SU-DHL-6 (cell line): ENCODE data around the gene STPG2.

Experiments
- H2AFZ ChIP-seq: fragments of 200-600 bp; sonication (generic); 2 replicates; pipeline ENCODE4 v1.6.1; 2014; ENCODE audit warnings: low read depth, mild to moderate bottlenecking, moderate library complexity, mixed read lengths, antibody characterized with exemption, low read length; ENCODE audit not compliant: severe bottlenecking
- H3F3A ChIP-seq: fragments of 200-600 bp; shearing (Covaris generic); 2 replicates; pipeline ENCODE4 v1.6.0; 2016; ENCODE audit warnings: antibody characterized with exemption, mild to moderate bottlenecking; ENCODE audit not compliant: insufficient read depth
- H3K27ac ChIP-seq: fragments of 200-600 bp; sonication (generic); 2 replicates; pipeline ENCODE4 v1.5.1; 2016; ENCODE audit warnings: low read depth, mild to moderate bottlenecking, low read length, moderate library complexity, mixed read lengths
- H3K27me3 ChIP-seq: fragments of 200-600 bp; sonication (generic), shearing (Covaris generic); 2 replicates; pipeline ENCODE4 v1.6.0; 2014; ENCODE audit warnings: mild to moderate bottlenecking, low read length
- H3K36me3 ChIP-seq: fragments of 200-600 bp; sonication (generic); 2 replicates; pipeline ENCODE4 v1.6.1; 2014; ENCODE audit warnings: mild to moderate bottlenecking, low read length, mixed read lengths
- H3K4me2 ChIP-seq: fragments of 300-600, 200-600 bp; shearing (Covaris generic), sonication (generic); 2 replicates; pipeline ENCODE4 v1.6.0; 2014; ENCODE audit warnings: low read length, low read depth, mild to moderate bottlenecking; ENCODE audit not compliant: poor library complexity, severe bottlenecking
- H3K4me3 ChIP-seq: fragments of 200-600 bp; sonication (generic); 2 replicates; pipeline ENCODE4 v1.5.1; 2014; ENCODE audit warnings: antibody characterized with exemption, low read length, mild to moderate bottlenecking, mixed read lengths; ENCODE audit not compliant: insufficient read depth, poor library complexity, severe bottlenecking
- H3K79me2 ChIP-seq: fragments of 200-600 bp; sonication (generic); 2 replicates; pipeline ENCODE4 v1.6.1; 2014; ENCODE audit warnings: mild to moderate bottlenecking, low read length, moderate library complexity; ENCODE audit not compliant: insufficient read depth
- H3K9ac ChIP-seq: fragments of 200-600 bp; sonication (generic); 2 replicates; pipeline ENCODE4 v1.7.0; 2014; ENCODE audit warnings: mild to moderate bottlenecking, low read length
- H3K9me2 ChIP-seq: fragments of 200-600 bp; sonication (generic); replicated peaks from 2 replicates; pipeline ENCODE4 v1.6.1; 2014; ENCODE audit warnings: low read length; ENCODE audit not compliant: insufficient read depth
- H3K9me3 ChIP-seq: fragments of 200-600 bp; sonication (generic); 2 replicates; pipeline ENCODE4 v1.6.1; 2014; ENCODE audit warnings: low read length, mixed read lengths; ENCODE audit not compliant: insufficient read depth
- H4K20me1 ChIP-seq: fragments of 200-600 bp; sonication (generic); 2 replicates; pipeline ENCODE4 v1.6.1; 2014; ENCODE audit warnings: low read depth, mild to moderate bottlenecking, antibody characterized with exemption, low read length, moderate library complexity, mixed read lengths
- EZH2phosphoT487 ChIP-seq: fragments of 200-600 bp; sonication (generic), shearing (Covaris generic); conservative IDR thresholded peaks from 2 replicates; pipeline ENCODE4 v1.6.1; 2018; ENCODE audit warnings: mild to moderate bottlenecking, antibody characterized with exemption, low read length, moderate library complexity, mixed read lengths
- TF ChIP-seq, protein P1 (sequence below): fragments of 200-600 bp; sonication (generic); IDR thresholded peaks from one replicate; pipeline ENCODE4 v1.5.1; 2017; ENCODE audit warnings: antibody characterized with exemption, mild to moderate bottlenecking, low read length, moderate library complexity; ENCODE audit not compliant: insufficient read depth, poor library complexity, severe bottlenecking

Gene STPG2

GRCh38 chr4:98098764-98099163 lies 44.5 kb downstream of the STPG2 start:
- TF ChIP-seq, protein P1, sequence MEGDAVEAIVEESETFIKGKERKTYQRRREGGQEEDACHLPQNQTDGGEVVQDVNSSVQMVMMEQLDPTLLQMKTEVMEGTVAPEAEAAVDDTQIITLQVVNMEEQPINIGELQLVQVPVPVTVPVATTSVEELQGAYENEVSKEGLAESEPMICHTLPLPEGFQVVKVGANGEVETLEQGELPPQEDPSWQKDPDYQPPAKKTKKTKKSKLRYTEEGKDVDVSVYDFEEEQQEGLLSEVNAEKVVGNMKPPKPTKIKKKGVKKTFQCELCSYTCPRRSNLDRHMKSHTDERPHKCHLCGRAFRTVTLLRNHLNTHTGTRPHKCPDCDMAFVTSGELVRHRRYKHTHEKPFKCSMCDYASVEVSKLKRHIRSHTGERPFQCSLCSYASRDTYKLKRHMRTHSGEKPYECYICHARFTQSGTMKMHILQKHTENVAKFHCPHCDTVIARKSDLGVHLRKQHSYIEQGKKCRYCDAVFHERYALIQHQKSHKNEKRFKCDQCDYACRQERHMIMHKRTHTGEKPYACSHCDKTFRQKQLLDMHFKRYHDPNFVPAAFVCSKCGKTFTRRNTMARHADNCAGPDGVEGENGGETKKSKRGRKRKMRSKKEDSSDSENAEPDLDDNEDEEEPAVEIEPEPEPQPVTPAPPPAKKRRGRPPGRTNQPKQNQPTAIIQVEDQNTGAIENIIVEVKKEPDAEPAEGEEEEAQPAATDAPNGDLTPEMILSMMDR: no peak
- TF ChIP-seq EZH2phosphoT487: no peak
- no peak overlapping the region for H3K4me2 ChIP-seq
- no peaks in the 10 kb centered on the region for H4K20me1 ChIP-seq
- no peaks in the 10 kb centered on the region for H3K9me3 ChIP-seq
- no peaks in the 10 kb centered on the region for H3K27me3 ChIP-seq
- no peak overlapping the region for H3K4me3 ChIP-seq
- H3K9ac ChIP-seq: no peak overlapping the region
- no peaks in the 10 kb centered on the region for H3K9me2 ChIP-seq
- no peaks in the 10 kb centered on the region for H3F3A ChIP-seq
- H3K36me3 ChIP-seq: no peaks in the 10 kb centered on the region
- H3K27ac ChIP-seq: no peak overlapping the region
- no peak overlapping the region for H2AFZ ChIP-seq
- H3K79me2 ChIP-seq: no peaks in the 10 kb centered on the region

DNA sequence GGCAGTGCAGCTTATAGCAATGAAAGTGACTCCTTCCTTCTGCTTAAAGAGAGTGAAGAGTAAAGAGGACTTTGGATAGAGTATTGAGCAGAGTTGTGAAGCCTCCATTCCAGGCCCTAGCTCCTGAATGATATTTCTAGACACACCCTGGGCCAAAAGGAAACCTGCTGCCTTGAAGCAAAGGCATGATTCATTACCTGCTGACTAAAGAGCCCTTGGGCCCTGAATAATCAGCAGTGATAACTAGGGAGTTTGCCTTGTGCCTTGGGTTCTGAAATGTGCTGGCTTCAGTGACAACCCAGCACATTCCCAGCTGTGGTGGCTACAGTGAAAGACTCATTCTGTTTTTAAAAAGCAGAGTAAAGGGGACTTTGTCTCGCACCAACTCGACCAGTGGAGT lies 49.2 kb downstream of the STPG2 start:
- H3K9me3 ChIP-seq: no peaks in the 10 kb centered on the region
- H4K20me1 ChIP-seq: no peaks in the 10 kb centered on the region
- TF ChIP-seq EZH2phosphoT487: no peak
- TF ChIP-seq, protein P1: no peak
- H3K27me3 ChIP-seq: no peaks in the 10 kb centered on the region
- no peak overlapping the region for H3K9ac ChIP-seq
- no peak overlapping the region for H2AFZ ChIP-seq
- H3K4me3 ChIP-seq: no peak overlapping the region
- H3K36me3 ChIP-seq: no peaks in the 10 kb centered on the region
- no peak overlapping the region for H3K27ac ChIP-seq
- no peaks in the 10 kb centered on the region for H3K9me2 ChIP-seq
- H3K4me2 ChIP-seq: no peak overlapping the region
- H3K79me2 ChIP-seq: no peaks in the 10 kb centered on the region
- H3F3A ChIP-seq: no peaks in the 10 kb centered on the region

DNA sequence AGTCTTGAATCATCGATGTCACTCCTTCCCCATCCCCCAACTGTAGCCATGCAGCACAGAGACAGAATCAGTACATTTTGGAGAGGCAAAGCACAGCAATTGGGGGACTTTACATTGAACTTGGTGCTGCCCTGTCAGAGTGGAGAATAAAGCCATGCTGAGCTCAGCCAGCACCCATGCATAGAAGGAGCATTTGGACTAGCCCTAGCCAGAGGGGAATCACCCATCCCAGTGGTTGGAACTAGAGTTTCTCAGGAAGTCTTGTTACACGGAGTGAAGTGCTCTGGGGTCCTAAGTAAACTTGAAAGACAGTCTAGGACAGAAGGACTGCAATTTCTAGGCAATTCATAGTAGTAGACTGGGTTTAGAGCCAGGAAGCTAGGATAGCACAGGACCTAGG lies 49.6 kb downstream of the STPG2 start:
- no peak overlapping the region for H3K27ac ChIP-seq
- H2AFZ ChIP-seq: no peak overlapping the region
- H3K4me3 ChIP-seq: no peak overlapping the region
- H3K36me3 ChIP-seq: no peaks in the 10 kb centered on the region
- no peak overlapping the region for H3K4me2 ChIP-seq
- TF ChIP-seq, protein P1: no peak
- TF ChIP-seq EZH2phosphoT487: no peak
- no peak overlapping the region for H3K9ac ChIP-seq
- no peaks in the 10 kb centered on the region for H4K20me1 ChIP-seq
- no peaks in the 10 kb centered on the region for H3K9me2 ChIP-seq
- no peaks in the 10 kb centered on the region for H3K9me3 ChIP-seq
- H3F3A ChIP-seq: no peaks in the 10 kb centered on the region
- no peaks in the 10 kb centered on the region for H3K27me3 ChIP-seq
- H3K79me2 ChIP-seq: no peaks in the 10 kb centered on the region
